ENCODE results near the gene PPIP5K1.

The PPIP5K1 gene

DNA sequence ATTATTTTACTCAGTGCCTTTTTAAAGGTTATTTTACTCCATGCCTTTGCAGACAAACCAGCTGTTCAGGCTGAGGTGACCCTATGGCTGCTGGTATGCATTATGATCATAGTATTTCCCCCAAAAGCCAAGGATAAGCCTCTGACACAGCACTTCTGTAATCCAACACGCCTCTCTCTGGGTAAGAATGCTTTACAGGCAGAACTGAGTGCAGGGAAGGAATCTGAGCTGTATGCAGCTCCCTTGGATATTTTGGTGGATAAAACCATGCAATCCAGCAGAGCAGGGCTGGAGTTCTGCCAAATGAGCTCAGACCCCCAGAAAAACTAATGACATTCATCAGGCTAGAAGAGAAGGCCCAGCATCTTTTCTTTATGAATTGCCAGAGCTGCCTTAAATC, 84.3 kb downstream of the PPIP5K1 start:
- H3K4me3 ChIP-seq (replicated peaks; ENCODE audit: low read depth, low read length) = no peak overlapping the region
- no peak for TF ChIP-seq CTCF (IDR thresholded peaks at IDR 0.05; ENCODE audit: low read depth, low read length, missing control alignments)
- no peak for DNase-seq (ENCODE audit: extremely low read depth, low read depth)

GRCh38 chr15:43499635-43500034, 90.4 kb downstream of the PPIP5K1 start:
- no peak for DNase-seq (ENCODE audit: extremely low read depth, low read depth)
- H3K4me3 ChIP-seq (replicated peaks; ENCODE audit: low read depth, low read length) = no peak overlapping the region
- TF ChIP-seq CTCF (IDR thresholded peaks at IDR 0.05; ENCODE audit: low read depth, low read length, missing control alignments) = no peak

- no peak for DNase-seq (ENCODE audit: extremely low read depth, low read depth)
- H3K4me3 ChIP-seq (replicated peaks; ENCODE audit: low read depth, low read length) = no peak overlapping the region
- no peak for TF ChIP-seq CTCF (IDR thresholded peaks at IDR 0.05; ENCODE audit: low read depth, low read length, missing control alignments)
Observed at GRCh38 chr15:43498990-43499389, 91.0 kb downstream of the PPIP5K1 start.

- peak overlapping the region; percentile 79 for H3K4me3 ChIP-seq (replicated peaks; ENCODE audit: low read depth, low read length)
- no peak for DNase-seq (ENCODE audit: extremely low read depth, low read depth)
- TF ChIP-seq CTCF (IDR thresholded peaks at IDR 0.05; ENCODE audit: low read depth, low read length, missing control alignments) = no peak
Observed at GRCh38 chr15:43493703-43494472, 96.1 kb downstream of the PPIP5K1 start.

GRCh38 chr15:43492673-43493601, 97.1 kb downstream of the PPIP5K1 start, which contains the start of gene TP53BP1:
Gene TP53BP1 (minus strand): TSS chr15:43493156. CDS start chr15:43493043, 113 bp downstream.
- no peak for TF ChIP-seq CTCF (IDR thresholded peaks at IDR 0.05; ENCODE audit: low read depth, low read length, missing control alignments)
- DNase-seq (ENCODE audit: extremely low read depth, low read depth) = peak; percentile 76
- peak within 1 kb of the TSS; percentile 79 for H3K4me3 ChIP-seq (replicated peaks; ENCODE audit: low read depth, low read length)

GRCh38 chr15:43492266-43492665, 97.7 kb downstream of the PPIP5K1 start:
- TF ChIP-seq CTCF (IDR thresholded peaks at IDR 0.05; ENCODE audit: low read depth, low read length, missing control alignments) = no peak
- peak overlapping the region; percentile 79 for H3K4me3 ChIP-seq (replicated peaks; ENCODE audit: low read depth, low read length)
- no peak for DNase-seq (ENCODE audit: extremely low read depth, low read depth)
